Activated CD8-positive, alpha-beta memory T cell treated with anti-CD3 and anti-CD28 coated beads, Interleukin-2, amount 50 U/mL, for 24 hours (primary cell): ENCODE measurements around the gene CHST9.
"Not testable (repeated sequence)": the region's sequence is repeated elsewhere in the genome, so short reads cannot be mapped to it uniquely, and the experiment has no call there.

Experiments used
- DNase-seq: peaks from one replicate; pipeline ENCODE4 v3.0.0-alpha.2; 2020; ENCODE audit errors: extremely low read depth

The CHST9 gene

GRCh38 chr18:27185025-27185763 is at the start of gene CHST9:
CHST9 (minus strand) TSS chr18:27185308; CDS start chr18:27142809, 42,499 bp downstream.
- DNase-seq, result no peak

- not testable (repeated sequence) for DNase-seq
These were observed 47.2 kb upstream of the CHST9 start for GRCh38 chr18:27232355-27232754.

GRCh38 chr18:27231671-27232070 is 46.6 kb upstream of the CHST9 start:
- DNase-seq, result not testable (repeated sequence)

DNA sequence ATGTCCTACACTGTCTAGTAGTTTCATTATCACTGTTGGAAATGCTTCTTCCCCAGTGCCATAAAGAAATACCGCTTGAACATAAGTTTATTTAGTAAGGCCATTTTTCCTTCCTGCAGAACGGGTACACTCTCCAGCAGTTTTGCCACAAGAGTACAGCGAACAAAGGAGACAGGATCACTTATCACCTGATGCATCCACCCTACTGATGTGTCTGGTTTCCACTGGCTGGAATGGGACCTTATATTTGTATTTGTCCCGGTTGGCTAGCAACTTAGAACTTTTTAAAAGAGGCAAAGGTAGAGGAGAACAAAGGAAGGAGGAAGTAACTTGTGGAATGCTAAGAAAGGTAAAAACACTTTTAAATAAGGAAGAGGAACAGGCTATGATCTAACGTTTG is 46.1 kb upstream of the CHST9 start:
- not testable (repeated sequence) for DNase-seq

GRCh38 chr18:27227721-27228120 is 42.6 kb upstream of the CHST9 start:
- no peak for DNase-seq

DNA sequence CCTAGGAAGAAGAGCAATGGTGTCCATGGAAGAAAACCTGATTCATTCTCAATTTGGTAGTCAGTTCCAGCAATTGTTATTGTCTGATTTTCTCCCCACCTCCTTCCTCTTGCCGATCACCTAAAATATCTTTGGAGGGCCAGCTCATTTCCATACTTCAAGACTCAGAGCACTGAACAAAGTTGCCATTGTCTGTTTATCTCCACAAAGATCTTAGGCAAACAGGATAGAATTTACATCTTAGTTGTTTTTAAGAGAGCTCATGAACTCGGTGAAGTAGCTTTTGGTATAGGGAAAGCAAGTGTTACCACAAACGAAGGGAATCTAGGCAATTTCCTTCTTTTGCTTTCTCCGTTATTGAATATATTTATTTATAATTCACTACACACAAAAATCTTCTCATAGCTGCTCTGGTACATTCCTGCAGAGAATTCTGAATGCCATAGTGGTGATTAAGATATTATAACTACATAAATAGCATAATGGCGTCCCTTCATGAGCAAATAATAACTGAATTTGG is 41.5 kb upstream of the CHST9 start:
- DNase-seq, result no peak

DNA sequence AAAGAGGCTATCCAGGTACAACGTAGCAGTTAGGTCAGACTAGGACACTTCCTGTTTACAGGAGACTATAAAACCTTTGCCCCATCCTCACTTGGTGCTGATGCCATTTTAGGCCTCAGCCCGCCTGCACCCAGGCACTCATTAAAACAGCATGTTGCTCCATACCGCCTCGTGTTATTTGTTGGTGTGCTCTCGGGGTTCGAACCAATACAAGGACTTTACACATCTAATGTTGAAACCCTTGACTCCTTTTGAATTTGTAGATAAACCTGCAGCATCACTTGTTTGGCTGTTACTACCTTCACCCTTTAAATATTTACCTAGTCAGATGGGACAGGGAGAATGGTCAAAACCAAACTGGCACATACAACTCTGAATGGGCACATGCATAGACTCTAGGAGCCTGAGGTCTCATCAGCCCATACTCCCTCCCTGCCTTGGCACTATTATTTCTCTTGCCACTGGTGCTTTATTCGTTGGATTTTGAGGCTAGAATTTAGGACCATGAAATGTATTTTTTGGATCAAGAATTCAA is 40.9 kb upstream of the CHST9 start:
- DNase-seq, result no peak

GRCh38 chr18:27223526-27224291 is 38.6 kb upstream of the CHST9 start:
- no peak for DNase-seq

GRCh38 chr18:27214831-27215230 is 29.7 kb upstream of the CHST9 start:
- DNase-seq, result no peak

- no peak for DNase-seq
These were observed 28.1 kb upstream of the CHST9 start for GRCh38 chr18:27213123-27213717.

DNA sequence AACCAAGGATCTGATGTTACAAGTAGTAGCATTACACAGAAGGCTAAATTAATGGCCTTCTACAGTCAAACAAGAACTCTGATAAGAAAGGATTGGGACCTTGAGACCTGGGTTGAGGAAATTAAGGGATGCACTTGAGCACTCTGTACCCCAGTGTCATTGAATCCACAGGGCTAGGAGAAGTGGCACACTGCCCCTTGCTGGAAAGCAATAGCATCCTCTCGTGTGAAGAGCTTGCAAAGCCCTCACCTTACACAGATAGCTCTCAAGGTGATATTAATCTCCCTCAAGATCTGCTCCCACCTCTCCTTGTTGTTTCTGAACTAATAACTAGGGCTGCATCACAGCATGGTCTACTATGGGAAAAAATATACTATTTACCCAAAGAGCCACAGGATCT is 26.5 kb upstream of the CHST9 start:
- no peak for DNase-seq

- DNase-seq, result no peak
These were observed 21.3 kb upstream of the CHST9 start for GRCh38 chr18:27206411-27206810.

GRCh38 chr18:27202741-27203140 is 17.6 kb upstream of the CHST9 start:
- DNase-seq, result no peak

GRCh38 chr18:27198036-27198435 is 12.9 kb upstream of the CHST9 start:
- no peak for DNase-seq

DNA sequence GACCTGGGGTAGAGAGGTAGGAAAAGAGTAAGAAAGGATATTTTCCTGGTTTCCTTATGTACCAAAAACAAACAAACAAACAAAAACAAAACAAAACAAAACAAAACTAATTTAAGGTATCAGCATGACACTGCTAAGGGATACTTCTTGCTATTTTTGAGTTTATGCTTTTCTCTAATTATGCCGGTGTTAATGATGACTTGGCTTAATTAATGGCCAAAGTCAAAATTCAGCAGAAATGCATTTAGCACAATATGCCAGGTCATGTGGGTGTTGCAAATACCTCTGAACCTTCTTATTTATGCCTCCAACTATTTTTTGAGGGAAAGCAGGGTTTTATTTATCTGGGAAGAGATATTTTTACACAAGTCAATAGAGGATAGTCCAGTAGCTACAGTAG is 3.2 kb upstream of the CHST9 start:
- no peak for DNase-seq

GRCh38 chr18:27185897-27186296 is 789 bp upstream of the CHST9 start:
- no peak for DNase-seq

- no peak for DNase-seq
These were observed 738 bp downstream of the CHST9 start for GRCh38 chr18:27184115-27185024.

DNA sequence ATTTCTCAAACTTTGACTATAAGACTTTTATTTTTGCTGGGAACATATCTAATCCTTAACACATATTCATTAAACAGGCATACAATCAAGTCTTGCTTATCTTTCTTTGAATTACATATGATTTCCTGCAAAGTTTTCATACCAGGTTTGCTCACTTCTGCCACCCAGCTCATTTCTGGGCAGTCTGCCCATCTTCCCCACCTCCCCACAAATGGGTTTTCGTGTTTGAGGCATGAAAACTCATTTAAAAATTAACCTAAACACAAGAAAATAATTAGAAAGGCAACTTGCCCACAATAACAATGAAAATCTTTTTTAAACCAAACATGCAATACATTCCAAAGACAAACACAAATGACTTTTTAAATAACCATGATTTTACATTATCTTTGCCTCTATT is 3.4 kb downstream of the CHST9 start:
- DNase-seq, result no peak

DNA sequence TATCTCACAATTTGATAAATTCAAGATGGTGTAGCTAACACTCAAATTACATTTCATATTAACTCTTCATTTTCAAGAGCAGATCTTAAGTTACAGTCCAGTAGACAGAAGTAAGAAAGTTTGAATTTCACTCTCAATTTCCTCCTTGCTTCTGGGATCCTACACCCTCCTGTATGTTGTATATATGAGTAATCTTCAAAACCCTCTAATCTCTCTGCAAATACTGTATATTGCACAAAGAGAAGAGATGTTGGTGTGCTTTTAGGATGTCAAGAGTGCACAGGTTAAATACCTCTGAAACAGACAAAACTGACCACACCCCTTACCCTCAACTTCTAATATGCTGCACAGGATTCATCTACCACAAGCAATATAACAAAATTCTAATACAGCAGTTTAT is 6.7 kb downstream of the CHST9 start:
- DNase-seq, result no peak

- DNase-seq, result no peak
These were observed 9.2 kb downstream of the CHST9 start for GRCh38 chr18:27175914-27176313.

DNA sequence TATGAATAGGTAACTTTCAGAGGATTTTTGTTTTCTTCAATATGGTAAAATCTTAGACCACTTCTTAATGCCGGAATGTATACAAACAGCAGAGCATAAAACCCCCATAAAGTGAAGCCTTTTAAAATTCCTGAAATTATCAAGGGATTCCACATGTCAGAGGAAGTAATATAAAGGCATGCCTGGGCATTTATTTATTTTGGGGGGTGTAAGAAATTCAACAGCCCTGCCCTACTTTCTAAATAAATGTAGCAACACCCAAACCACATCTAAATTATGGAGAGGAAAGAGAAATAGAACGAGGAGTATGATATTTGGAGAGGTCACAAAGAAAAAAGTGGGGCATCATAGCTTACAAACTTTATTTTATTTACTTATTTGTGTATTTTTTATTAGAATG is 9.9 kb downstream of the CHST9 start:
- no peak for DNase-seq
